GM20431 (cell line): Measurements from ENCODE around the gene ZW10.
"Not testable (repeated sequence)": the region's sequence is repeated elsewhere in the genome, so short reads cannot be mapped to it uniquely, and the experiment has no call there.

Experiments used
- in situ Hi-C: fragments of 300-500 bp; cut with MseI, MboI; formaldehyde crosslinking; loops from one replicate; pipeline ENCODE4 v1.15.0; 2020; ENCODE audit warnings: low sequenced_read_pairs; ENCODE audit not compliant: unreplicated experiment

The ZW10 gene

DNA sequence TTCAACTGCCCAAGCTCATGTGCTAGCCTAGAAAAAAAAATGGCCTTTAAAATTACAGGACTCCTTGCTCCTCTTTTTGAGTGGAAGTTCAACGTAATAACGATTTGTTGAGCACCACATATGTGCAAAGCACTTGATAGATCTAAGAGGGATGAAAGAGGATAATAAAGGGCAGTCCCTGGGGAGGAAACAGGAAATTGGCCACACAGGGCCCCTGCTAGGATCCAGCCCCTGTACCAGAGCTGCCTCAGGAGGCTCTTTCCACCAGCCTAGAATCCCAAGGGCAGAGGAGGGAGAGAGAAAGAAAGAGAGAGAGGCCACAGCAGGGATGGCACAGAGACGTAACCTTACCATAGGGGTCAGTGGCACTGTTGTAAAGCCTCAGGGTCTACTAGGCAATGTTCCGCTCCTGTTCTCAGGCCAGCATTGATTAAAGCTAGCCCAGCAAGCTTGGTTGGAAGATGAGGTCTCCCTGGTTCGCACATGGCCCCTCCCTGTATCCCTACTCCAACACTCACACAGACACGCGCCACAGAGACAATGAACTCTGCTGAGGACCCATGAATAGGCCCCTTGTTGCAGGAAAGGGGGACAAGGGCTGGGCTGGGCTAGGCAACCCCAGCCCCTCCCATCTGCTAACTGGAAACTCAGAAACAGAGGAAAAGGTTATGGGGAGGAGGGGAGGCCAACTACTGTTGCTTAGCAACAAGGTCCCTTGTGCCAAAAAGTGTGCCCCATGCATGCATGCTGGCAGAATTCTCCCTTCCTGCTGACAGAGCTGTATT, 67.4 kb downstream of the ZW10 start, which contains the start of gene TMPRSS5:
TMPRSS5 (minus strand) TSS at position 438 of the 785 bp plus-strand sequence; CDS start at position 354, 84 bp downstream.
- in situ Hi-C loops, result no loop called here

- in situ Hi-C loops, result not testable (repeated sequence)
These were observed 69.9 kb downstream of the ZW10 start for GRCh38 chr11:113703551-113703950.

- in situ Hi-C loops, result no loop called here
These were observed 72.0 kb downstream of the ZW10 start for GRCh38 chr11:113701491-113701890.

GRCh38 chr11:113698515-113698914, 75.0 kb downstream of the ZW10 start:
- in situ Hi-C loops, result no loop called here

GRCh38 chr11:113697756-113698407, 75.6 kb downstream of the ZW10 start:
- in situ Hi-C loops, result no loop called here

GRCh38 chr11:113697111-113697510, 76.4 kb downstream of the ZW10 start:
- in situ Hi-C loops, result no loop called here

GRCh38 chr11:113695207-113695606, 78.3 kb downstream of the ZW10 start:
- in situ Hi-C loops, result no loop called here

- in situ Hi-C loops, result no loop called here
These were observed 79.1 kb downstream of the ZW10 start for GRCh38 chr11:113694390-113694789.

GRCh38 chr11:113693030-113693429, 80.5 kb downstream of the ZW10 start:
- in situ Hi-C loops, result no loop called here

- in situ Hi-C loops, result no loop called here
These were observed 82.6 kb downstream of the ZW10 start for GRCh38 chr11:113690619-113691569.

DNA sequence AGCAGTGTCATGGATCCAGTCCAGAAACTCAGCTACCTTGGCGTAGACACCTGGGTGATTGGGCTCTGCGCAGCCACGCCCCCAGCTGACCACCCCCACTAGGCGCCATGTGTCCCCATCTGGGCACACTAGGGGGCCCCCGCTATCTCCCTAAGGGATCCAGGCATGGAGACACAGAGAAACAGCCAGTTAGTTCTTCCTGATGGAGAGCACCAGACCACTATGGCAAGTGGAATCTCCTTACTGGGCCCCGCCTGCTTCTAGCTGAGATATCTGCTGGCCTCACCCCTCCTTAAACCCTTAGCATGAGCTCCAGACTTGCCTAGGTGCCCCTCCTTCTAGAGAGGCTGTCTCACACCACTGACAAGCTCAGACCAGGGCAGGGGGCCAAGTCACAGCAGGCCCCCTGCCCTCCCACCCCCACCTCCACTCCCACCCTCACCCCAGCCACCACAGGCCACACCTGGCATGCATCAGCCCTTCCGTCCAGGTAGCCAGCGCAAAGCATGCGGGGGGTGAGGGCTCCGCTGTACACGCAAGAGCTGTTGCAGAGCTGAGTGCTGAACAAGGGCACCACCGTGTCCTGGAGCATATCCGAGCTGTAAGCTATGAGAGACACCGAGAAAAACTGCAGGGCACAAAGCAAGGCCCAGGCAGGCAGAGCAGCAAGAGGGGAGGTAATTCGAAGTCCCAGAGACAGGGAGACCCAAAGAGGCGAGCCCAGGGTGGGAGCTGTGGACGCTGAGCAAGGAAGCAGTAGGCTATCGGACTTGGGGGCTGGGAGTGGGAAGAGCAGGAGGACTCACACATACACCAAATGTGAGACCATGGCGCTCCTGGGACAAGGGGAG, 83.5 kb downstream of the ZW10 start:
- in situ Hi-C loops, result no loop called here

GRCh38 chr11:113685654-113686359, 87.7 kb downstream of the ZW10 start:
- in situ Hi-C loops, result no loop called here

GRCh38 chr11:113684496-113684895, 89.0 kb downstream of the ZW10 start:
- in situ Hi-C loops, result no loop called here

DNA sequence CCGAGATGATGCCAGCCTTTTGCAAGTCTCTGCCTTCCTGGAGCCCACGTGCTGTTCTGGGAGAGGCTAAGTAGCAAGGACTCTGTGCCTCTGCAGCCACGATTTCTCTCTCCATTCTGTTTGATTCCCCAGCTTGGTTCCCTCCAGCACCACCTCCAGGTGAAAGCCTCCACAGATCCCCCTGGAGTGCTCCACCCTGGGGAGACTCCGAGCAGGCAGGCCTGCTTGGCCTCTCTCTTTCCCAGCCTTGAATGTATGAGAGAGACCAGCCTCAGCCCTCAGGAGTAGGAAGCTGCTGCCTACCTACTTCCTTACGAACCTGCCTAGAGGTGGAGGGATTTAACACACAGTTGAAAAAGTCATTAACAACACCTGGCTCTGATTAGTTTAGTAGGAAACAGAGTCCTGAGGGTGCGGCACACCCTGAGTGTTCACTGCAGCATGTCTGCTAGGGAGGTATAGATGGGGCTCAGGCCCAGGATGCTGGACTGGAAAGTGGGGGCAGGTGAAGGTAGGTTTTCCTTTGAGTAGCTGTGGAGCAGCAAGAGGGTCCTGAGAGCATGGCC, 89.9 kb downstream of the ZW10 start:
- in situ Hi-C loops, result no loop called here
